AG04450 (cell line): ENCODE data around the gene TMEM79. TPM values are rescaled to one million over a fixed set of nuclear protein-coding genes. Genes with fewer than 3 reads are reported as not detected.

ENCODE experiments used
- CTCF ChIA-PET: fragments of 300-600, 350-600 bp; formaldehyde crosslinking; extraction: SDS; loops from one replicate; lab custom pipeline; 2022; ENCODE audit warnings: antibody characterized with exemption, inconsistent platforms; lab: Charles Lee
- POLR2A ChIA-PET: fragments of 350-600 bp; formaldehyde crosslinking; extraction: SDS; loops from one replicate; lab custom pipeline; 2021; ENCODE audit warnings: antibody characterized with exemption, inconsistent platforms; lab: Yijun Ruan, JAX
- DNase-seq: peaks from one replicate; pipeline ENCODE4 v3.0.0-alpha.2; 2011; ENCODE audit warnings: low read depth, low spot score
- H3K27ac ChIP-seq: one replicate; pipeline ENCODE4 v1.5.1; 2012; ENCODE audit warnings: low read depth, low read length, control low read depth
- H3K27me3 ChIP-seq: one replicate; pipeline ENCODE4 v1.6.0; 2012; ENCODE audit warnings: low read length; ENCODE audit not compliant: control insufficient read depth, insufficient read depth
- H3K4me3 ChIP-seq: 2 replicates; pipeline ENCODE4 v1.5.1; 2011; ENCODE audit warnings: mild to moderate bottlenecking, low read depth, low read length, control low read depth
- H3K9me3 ChIP-seq: 2 replicates; pipeline ENCODE4 v1.5.1; 2012; ENCODE audit warnings: low read length; ENCODE audit not compliant: control insufficient read depth, insufficient read depth
- polyA plus RNA-seq: library from polyadenylated mRNA; depleted of rRNA; stranded (reverse); fragments of >200 nt; gene quantifications from 2 replicates; pipeline ENCODE4 v1.2.3, GENCODE V29; 2011
- TF ChIP-seq, protein P1 (sequence below): IDR thresholded peaks from 2 replicates; pipeline ENCODE4 v1.5.1; 2011; ENCODE audit warnings: low read depth, low read length, control low read depth, inconsistent platforms

Gene TMEM79
- polyA plus RNA-seq, 1 experiment: 1.6 TPM

DNA sequence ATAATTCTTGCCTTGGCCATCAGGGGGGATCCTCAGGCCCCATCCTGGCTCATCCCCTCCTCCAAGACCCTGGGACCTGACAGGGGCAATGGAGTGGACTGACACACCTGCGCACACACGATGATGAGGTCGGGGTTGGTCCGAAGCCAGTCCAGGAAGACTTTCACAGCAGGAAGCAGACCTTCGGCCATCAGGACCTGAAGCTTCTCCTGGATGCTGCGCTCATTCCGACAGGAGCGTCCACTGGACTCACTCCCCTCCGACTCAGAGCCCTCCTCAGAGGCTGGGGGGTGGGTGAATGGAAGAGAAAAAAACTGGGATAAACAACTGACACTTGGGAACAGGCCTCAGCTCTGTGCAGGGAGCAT lies 20.9 kb upstream of the TMEM79 start:
- H3K27me3 ChIP-seq: no peaks in the 10 kb centered on the region
- no peaks in the 10 kb centered on the region for H3K9me3 ChIP-seq
- ChIA-PET POLR2A (interaction anchor here (0.6 to 1.4 kb wide), 4 partner anchors 19 to 443 kb away, joined by 3 to 6 read pairs (median 6); partner anchors contain the start of gene SMG5), CTCF (interaction anchor here (0.5 to 1.2 kb wide), 3 partner anchors 37 to 183 kb away, joined by 3 to 5 read pairs (median 4); no protein-coding TSS in a partner anchor)
- TF ChIP-seq, protein P1, sequence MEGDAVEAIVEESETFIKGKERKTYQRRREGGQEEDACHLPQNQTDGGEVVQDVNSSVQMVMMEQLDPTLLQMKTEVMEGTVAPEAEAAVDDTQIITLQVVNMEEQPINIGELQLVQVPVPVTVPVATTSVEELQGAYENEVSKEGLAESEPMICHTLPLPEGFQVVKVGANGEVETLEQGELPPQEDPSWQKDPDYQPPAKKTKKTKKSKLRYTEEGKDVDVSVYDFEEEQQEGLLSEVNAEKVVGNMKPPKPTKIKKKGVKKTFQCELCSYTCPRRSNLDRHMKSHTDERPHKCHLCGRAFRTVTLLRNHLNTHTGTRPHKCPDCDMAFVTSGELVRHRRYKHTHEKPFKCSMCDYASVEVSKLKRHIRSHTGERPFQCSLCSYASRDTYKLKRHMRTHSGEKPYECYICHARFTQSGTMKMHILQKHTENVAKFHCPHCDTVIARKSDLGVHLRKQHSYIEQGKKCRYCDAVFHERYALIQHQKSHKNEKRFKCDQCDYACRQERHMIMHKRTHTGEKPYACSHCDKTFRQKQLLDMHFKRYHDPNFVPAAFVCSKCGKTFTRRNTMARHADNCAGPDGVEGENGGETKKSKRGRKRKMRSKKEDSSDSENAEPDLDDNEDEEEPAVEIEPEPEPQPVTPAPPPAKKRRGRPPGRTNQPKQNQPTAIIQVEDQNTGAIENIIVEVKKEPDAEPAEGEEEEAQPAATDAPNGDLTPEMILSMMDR: no peak
- no peak for DNase-seq
- H3K4me3 ChIP-seq: no peak overlapping the region
- no peak overlapping the region for H3K27ac ChIP-seq

DNA sequence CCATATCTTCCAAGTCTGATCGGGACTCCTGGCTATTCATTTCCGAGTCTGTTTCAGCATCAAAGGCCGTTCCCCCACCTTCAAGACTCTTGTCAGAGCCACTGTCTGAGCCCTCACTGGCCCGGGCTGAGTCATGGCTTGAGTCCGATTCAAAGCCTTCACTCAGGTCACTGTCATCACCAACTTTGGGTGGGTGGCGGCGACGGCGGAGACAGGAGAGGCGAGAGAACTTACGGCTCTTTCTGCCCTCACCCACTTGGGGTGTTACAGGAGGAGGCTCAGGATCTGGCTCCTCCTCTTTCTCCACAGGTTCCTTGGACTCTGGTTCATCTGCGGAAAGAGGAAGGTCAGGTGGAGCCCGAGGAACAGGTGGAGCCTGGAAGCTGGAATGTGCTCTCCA lies 18.1 kb upstream of the TMEM79 start:
- Histone ChIP-seq H3K9me3 (no peaks in the 10 kb centered on the region), H3K4me3 (no peak overlapping the region), H3K27me3 (no peaks in the 10 kb centered on the region), H3K27ac (no peak overlapping the region)
- ChIA-PET POLR2A (no interaction called here), CTCF (no interaction called here)
- DNase-seq: no peak
- TF ChIP-seq, protein P1: no peak

DNA sequence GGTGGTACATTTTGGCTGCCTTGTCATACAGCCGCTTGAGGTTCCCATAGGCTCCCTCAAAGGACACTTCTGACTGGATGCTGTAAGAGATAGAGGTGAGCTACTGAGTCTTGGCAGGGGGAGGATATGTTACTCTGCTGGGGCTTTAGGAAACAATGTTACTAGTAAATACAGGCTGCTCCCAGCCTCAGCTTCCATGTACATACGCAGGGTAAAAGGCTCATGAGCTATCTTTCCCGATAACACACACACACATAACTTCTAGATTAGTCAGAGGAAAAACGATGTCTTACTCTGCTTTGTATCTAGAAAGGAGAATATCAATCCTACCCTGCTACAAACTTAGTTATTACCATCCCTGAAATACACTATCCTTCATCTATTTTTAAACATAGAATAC lies 15.8 kb upstream of the TMEM79 start:
- POLR2A ChIA-PET: interaction anchor here (1.0 kb wide), 1 partner anchor 14 kb away, joined by 5 read pairs; the partner anchor contains the start of gene SMG5
- H3K9me3 ChIP-seq: no peaks in the 10 kb centered on the region
- TF ChIP-seq, protein P1: no peak
- no peak overlapping the region for H3K4me3 ChIP-seq
- H3K27me3 ChIP-seq: no peaks in the 10 kb centered on the region
- no peak overlapping the region for H3K27ac ChIP-seq
- CTCF ChIA-PET: interaction anchor here (0.9 kb wide), 1 partner anchor 8 kb away, joined by 5 read pairs; no protein-coding TSS in a partner anchor
- no peak for DNase-seq

DNA sequence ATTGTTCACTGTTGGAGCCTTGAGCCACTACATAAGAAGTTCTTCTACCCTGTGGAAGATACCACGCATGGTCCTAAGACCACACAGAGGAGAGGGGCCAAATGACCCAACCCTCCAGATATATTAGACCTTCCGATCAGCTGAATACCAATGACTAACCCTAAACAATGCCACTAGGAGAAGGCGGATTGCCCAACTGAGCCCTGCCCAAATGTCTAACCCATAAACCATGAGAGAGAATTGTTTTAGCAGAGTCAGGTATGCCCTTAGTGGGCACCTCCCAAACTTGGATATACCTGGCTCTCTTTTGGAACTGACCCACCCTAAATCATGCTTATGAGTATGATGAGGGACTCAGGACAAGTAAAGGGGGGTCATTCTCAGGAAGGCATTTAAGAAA lies 13.8 kb upstream of the TMEM79 start:
- ChIA-PET POLR2A (no interaction called here), CTCF (interaction anchor here (1.0 kb wide), 1 partner anchor 174 kb away, joined by 4 read pairs; no protein-coding TSS in a partner anchor)
- TF ChIP-seq, protein P1: no peak
- Histone ChIP-seq H3K9me3 (no peaks in the 10 kb centered on the region), H3K27ac (no peak overlapping the region), H3K4me3 (no peak overlapping the region), H3K27me3 (no peaks in the 10 kb centered on the region)
- DNase-seq: no peak

DNA sequence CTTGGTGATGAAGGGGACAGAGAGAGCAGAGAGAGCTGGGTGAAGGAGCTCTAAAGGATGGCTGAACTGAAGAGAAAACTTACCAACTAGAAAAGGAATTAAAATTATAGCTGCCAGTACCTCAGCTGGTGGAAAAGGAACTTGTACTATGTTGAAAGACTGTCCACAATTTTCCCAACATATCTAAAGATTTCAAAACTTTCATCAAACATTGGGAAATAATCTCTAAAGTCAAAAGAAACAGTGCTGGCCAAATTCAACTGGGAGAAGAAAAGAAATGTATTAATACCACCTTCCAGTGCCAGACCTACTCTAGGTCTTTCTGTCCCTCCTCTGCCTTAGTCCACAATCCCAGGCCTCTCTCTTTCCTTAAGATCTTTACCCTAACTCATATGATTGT lies 7.6 kb upstream of the TMEM79 start:
- TF ChIP-seq, protein P1: no peak
- Histone ChIP-seq H3K27me3 (no peaks in the 10 kb centered on the region), H3K9me3 (no peaks in the 10 kb centered on the region), H3K27ac (no peak overlapping the region), H3K4me3 (no peak overlapping the region)
- CTCF ChIA-PET: interaction anchor here (1.0 to 1.6 kb wide), 2 partner anchors 42 to 43 kb away, joined by 4 to 5 read pairs; no protein-coding TSS in a partner anchor
- POLR2A ChIA-PET: interaction anchor here (0.7 kb wide), 1 partner anchor 225 kb away, joined by 5 read pairs; no protein-coding TSS in a partner anchor
- no peak for DNase-seq
